GM18858 (cell line): ENCODE data around the gene LAMTOR4.
"Not testable (repeated sequence)": the region's sequence is repeated elsewhere in the genome, so short reads cannot be mapped to it uniquely, and the experiment has no call there.

Experiments
- ATAC-seq: cut with Tn5 transposase; IDR thresholded peaks from one replicate; pipeline ENCODE4 v1.9.1; 2021; ENCODE audit not compliant: unreplicated experiment

LAMTOR4 gene

GRCh38 chr7:100195901-100196322 is 47.2 kb downstream of the LAMTOR4 start:
- ATAC-seq = not testable (repeated sequence)

DNA sequence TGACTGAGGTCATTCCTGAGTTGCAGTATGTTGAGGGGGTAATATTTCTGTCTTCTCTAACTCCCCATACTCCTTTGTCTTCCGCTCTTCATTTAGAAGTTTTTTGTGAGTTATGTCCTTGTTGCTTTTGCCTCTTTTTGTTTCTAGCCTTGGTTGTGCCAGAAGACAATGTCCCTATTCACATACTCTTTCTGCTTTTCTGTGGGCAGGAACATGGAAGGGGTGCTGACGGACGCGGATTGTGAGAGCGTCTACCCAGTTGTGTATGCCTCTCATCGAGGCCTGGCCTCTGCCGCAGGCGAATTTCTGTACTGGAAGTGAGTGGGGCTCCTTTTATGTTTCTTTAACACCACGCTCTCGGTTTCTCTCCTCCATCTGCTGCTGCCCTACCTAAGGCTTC is 49.5 kb downstream of the LAMTOR4 start:
- no peak for ATAC-seq

GRCh38 chr7:100200693-100201092 is 52.0 kb downstream of the LAMTOR4 start:
- ATAC-seq = no peak
